Inferior parietal cortex (tissue), 1 donor: Measurements from ENCODE around the gene DACH2.
A peak's percentile ranks its signal among the peaks of the same experiment; 100 is the strongest.

Experiments used
- DNase-seq: peaks from one replicate; pipeline ENCODE4 v3.0.0-alpha.2; 2016; ENCODE audit errors: extremely low spot score

The DACH2 gene

DNA sequence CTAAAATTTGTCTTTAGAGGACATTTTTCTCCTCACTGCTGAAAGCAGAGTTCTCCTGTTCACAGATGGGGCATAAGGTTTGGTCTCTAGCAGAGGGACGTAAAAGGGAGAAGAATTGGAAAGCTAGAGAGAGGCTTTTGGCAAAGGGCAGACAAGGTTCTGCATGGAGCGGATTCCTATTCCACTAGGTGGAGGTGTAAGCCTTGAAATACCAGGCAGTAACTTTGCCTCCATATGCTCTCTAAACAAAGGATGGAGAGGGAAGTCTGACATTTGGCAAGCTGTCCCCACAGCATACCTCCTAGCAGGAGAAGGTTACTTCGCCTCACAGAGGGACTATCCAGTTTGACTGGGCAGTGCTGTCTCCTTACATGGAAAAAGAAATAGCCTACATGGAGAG lies 174.7 kb downstream of the DACH2 start:
- DNase-seq = no peak

DNA sequence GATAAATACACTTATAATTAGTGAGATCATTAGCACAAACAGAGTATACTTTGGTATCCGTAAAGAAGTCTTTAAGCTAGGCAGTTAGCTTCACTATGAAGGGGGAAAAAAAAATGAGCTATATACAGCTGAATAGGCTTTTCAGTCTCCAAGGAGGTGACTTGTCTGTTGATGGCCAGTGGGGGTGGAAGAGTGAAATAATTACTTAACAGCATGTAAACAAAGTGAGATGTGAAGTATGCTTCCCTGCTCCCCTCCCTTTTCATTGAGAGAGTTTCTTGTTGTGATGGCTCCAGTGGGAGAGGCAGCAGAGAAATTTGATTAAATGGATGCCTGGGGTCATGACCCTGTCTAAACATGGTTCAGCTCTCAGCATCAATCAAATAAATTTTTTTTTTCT lies 180.9 kb downstream of the DACH2 start:
- no peak for DNase-seq

DNA sequence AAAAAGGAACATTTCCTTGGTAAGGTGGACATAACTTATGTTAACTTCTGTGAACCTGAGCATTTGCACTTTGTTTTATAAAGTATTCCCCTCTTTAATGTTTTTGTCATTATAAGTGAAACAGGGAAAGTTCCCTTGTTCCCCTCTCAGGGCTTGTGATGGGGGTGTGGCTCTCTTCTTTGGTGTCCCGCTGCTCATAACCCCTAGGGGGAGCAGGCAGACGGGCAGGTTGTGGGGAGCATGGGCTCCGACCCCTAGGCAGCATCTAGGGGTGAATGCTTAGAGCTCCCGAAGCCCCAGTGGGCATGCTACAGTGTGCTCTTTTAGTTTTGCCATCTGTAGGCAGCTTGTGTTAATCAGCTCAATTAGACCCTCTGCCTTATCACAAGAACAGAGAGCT lies 200.4 kb downstream of the DACH2 start:
- DNase-seq = no peak

- no peak for DNase-seq
These were observed 200.9 kb downstream of the DACH2 start for GRCh38 chrX:86349115-86349514.

DNA sequence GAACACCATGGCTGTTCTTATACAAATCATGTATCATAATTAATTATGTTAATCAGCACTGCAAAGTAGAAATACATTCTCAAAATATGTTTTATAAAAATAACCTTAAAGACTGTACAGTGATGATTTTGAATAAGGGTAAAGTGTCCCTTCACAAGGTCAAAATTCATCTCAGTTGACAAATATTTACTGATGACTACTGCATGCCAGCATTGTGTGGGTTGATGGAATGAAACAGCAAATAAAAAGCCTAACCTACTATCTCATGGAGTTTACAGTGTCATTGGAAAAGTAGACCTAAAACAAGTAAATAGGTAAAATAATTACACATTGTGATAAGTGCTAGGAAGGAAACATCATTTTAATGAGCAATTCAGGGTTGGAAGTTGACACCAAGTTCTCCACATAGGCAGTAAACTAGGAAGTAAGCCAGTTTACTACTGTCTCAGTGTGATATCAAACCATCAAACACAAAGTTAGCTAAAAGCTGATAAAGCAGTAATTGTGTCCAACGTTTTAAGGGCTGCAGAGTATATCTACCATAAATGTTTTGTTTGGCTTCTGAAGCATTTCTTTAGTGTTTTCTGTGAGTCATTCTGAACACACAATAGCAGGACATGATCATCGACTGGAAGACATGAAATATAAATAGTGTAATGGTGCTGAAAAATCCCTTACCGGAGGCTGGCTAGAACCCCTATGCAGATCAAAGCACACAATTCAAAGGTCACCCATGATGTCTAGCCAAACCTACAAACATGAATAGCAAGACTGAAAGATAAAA lies 221.8 kb downstream of the DACH2 start:
- no peak for DNase-seq

DNA sequence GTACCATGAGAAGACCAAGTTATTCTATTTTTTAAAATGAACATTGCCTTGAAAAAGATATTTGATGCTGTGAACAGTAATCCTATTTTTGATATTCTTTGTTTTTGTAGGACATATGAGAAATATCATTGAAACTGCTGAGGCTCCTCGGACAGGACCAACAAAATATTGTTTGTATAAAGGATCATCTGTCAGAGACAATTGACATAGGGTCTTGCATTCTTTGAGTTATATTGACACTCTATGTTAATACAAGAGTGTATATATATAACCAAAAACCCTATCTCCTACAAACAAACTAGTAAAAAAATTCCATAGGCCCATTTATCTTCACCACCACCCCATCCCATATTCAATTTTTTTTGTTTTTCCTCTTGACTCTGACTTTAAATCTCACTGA lies 222.7 kb downstream of the DACH2 start:
- no peak for DNase-seq

DNA sequence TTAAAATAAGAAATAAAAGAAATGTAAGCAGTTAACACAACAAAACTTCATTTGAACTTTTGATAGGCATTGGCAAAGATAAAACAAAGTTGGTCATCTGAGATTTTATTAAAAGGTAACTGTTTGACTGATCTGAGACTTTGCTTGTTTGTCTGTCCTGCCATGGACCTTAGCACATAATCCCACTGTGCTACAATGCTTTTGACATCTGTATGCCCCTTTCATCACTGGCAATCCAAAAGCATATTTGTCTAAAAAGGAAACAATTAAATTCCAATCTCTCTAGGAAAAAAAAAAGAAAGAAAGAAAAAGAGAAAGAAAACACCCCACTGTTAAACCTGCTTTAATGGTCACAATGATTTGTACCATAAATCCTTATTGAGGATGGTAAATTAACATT lies 231.0 kb downstream of the DACH2 start:
- no peak for DNase-seq

DNA sequence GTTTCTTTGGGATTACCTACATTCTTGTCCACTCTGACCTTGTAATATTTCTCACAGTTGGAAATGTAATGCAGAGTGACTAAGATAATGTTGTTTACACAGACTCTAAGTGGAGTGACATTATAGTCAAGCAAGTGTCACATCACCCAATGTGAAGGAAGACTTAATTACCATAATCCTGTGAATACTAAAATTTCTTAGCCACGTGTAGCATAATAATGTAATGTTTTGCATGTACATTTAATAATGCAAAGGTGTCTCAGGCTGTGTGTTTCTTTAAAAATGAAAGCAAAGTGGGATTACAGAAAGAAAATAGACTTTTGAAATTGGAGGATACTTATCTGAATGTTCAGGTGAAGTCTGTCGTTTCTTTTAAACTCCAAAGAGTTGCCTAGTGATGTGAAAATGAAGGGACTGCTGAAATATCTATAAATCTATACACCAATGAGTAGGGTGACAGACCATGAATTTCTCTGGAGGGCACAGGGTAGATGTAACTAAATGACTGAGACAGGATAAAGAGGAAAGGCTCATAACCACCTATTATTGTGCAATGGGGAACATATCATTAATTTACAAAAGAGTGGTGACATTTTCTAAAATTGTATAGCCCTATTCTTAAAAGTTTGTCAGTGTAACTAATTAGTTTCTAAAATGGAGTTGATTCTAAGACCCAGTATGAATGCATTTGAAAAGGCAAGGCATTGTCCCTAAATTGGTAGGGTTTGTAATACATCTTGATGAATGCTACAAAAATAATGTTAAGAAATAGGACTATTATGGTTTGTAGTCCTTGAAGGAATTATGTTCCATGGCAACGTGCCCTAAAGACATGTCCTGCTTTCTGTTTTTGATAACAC lies 235.7 kb downstream of the DACH2 start:
- no peak for DNase-seq

DNA sequence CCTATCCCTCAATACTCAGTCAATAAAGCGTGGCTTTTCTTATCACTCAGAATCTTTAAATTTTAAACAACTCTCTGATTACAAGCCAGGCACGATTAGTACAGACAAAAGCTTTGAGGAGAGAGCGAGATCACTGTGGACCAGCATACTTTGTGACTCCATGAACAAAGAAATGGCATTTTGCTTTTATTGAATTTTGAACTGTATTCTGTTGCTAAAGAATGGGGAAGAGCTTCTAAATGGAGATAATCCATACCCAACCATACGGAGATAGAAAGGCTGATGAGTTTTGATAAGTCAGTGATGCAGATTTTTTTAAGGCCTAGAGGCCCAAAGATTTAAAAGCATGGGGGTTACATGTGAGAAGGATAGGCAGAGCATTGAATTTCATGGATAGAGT lies 259.1 kb downstream of the DACH2 start:
- no peak for DNase-seq

- DNase-seq = no peak
These were observed 273.5 kb downstream of the DACH2 start for GRCh38 chrX:86421771-86422170.

GRCh38 chrX:86436116-86436515 lies 287.9 kb downstream of the DACH2 start:
- no peak for DNase-seq

GRCh38 chrX:86455495-86455894 lies 307.2 kb downstream of the DACH2 start:
- DNase-seq = no peak

DNA sequence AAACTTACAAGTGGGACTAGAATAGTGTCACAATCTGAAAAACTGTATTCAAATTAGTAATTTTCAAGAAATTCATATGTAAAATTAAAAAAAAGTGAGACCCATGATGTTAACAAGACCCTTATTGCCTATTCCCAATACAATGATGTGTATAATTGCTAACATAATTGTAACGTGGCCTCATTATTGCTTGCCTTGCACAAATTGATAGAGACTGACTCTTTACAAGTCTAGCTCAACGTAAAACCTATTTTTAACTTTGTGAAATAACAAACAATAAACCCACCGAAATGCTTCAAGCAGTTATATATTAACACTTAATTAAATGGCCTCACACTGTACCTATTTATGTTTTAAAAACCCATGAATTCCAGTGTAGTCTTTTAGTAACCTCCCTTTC lies 312.5 kb downstream of the DACH2 start:
- DNase-seq = no peak

DNA sequence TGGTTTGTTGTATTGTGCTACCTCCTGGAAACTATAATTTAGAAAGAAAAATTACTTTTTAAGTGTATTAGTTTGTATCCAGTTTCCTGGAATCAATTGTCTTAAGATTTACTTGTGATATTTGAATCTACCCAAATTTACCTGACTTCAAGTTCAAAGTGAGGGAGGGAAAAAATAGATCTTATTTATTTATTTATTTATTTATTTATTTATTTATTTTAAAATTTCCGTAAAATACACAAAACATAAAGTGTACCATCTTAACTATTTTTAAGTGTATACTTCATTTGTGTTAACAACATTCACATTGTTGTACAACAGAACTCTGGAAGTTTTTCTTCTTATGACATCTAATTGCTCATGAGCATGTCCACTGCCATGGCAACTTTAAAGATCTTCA lies 356.0 kb downstream of the DACH2 start:
- DNase-seq = no peak

- no peak for DNase-seq
These were observed 359.1 kb downstream of the DACH2 start for GRCh38 chrX:86507331-86507730.

- no peak for DNase-seq
These were observed 431.5 kb downstream of the DACH2 start for GRCh38 chrX:86579777-86580176.

GRCh38 chrX:86604607-86605006 lies 456.4 kb downstream of the DACH2 start:
- DNase-seq = no peak

- DNase-seq = no peak
These were observed 548.7 kb downstream of the DACH2 start for GRCh38 chrX:86696951-86697350.

DNA sequence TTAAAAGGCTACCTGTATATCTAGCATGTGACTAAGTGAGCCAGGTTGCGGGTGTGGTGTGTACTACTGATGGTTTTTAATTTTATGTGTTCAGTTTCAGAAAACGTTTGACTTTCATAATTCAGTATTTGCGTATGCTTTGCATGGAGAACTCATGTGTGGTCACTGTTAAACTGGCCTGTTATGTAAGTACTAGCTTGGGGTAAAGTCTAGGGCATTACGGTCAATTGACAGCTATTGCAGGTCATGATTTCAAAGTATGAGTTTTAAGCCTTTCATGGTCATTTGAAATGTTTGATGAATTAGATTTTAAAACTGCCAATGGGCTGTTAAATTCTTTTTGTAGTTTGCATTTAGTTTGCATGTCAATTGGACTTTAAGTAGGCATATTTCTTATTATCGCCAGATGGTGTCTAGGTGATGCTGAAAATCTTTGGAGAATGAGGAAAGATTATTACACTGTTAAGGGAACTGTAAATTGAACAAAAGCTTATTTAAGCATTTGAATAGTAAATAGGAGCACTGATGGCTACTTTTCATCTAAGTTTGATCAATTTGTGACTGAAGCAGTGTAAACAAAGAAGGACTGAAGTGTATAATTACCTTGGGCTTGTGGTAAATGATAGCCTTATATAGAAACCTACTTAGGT lies 563.4 kb downstream of the DACH2 start:
- no peak for DNase-seq

GRCh38 chrX:86714441-86714840 lies 566.2 kb downstream of the DACH2 start:
- DNase-seq = peak; percentile 8

DNA sequence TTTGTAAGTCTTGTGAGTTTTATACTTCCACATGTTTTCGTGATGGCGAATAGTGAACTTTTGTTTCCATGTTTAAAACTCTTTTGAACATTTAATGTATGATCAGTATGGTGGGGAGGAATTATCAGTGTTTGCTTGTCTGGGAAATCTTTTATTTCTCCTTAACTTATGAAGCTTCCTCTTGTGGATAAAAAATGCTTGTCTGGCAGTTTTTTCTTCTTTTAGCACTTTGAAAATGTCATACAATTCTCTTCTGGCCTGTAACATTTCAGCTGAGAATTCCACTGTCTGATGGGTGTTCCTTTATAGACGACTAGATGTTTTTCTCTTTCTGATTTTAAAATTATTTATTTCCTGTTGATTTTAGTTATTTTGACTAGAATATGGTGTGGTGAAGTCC lies 576.0 kb downstream of the DACH2 start:
- no peak for DNase-seq

- no peak for DNase-seq
These were observed 598.8 kb downstream of the DACH2 start for GRCh38 chrX:86747091-86747490.

- DNase-seq = no peak
These were observed 657.0 kb downstream of the DACH2 start for GRCh38 chrX:86805241-86805640.
